ENCODE results near the gene PARN.
"Not testable (repeated sequence)": the region's sequence is repeated elsewhere in the genome, so short reads cannot be mapped to it uniquely, and the experiment has no call there.

Gene PARN

GRCh38 chr16:14630620-14631330, 715 bp upstream of the PARN start:
- not testable (repeated sequence) for DNase-seq

GRCh38 chr16:14629612-14629918, 495 bp downstream of the PARN start:
- DNase-seq = no peak

- peak in 1 of 5 donors; percentile 6 for DNase-seq
Measured at GRCh38 chr16:14628806-14629611, 1.1 kb downstream of the PARN start.

GRCh38 chr16:14627078-14627477, 3.0 kb downstream of the PARN start:
- no peak for DNase-seq

- DNase-seq = no peak
Measured at GRCh38 chr16:14618566-14618965, 11.5 kb downstream of the PARN start.

- DNase-seq = no peak
Measured at GRCh38 chr16:14616280-14616679, 13.8 kb downstream of the PARN start.

- DNase-seq = no peak
Measured at GRCh38 chr16:14613991-14614390, 16.1 kb downstream of the PARN start.

GRCh38 chr16:14611660-14612059, 18.4 kb downstream of the PARN start:
- DNase-seq = no peak

GRCh38 chr16:14609716-14610115, 20.3 kb downstream of the PARN start:
- DNase-seq = no peak

GRCh38 chr16:14608604-14609003, 21.5 kb downstream of the PARN start:
- no peak for DNase-seq

GRCh38 chr16:14608111-14608566, 21.9 kb downstream of the PARN start:
- DNase-seq = no peak

GRCh38 chr16:14606102-14606501, 24.0 kb downstream of the PARN start:
- no peak for DNase-seq

- no peak for DNase-seq
Measured at GRCh38 chr16:14602443-14602963, 27.6 kb downstream of the PARN start.

- DNase-seq = no peak
Measured at GRCh38 chr16:14600164-14600563, 29.9 kb downstream of the PARN start.

GRCh38 chr16:14586637-14587305, 43.3 kb downstream of the PARN start:
- no peak for DNase-seq

GRCh38 chr16:14585287-14585686, 44.8 kb downstream of the PARN start:
- DNase-seq = no peak

- DNase-seq = not testable (repeated sequence)
Measured at GRCh38 chr16:14580926-14581325, 49.1 kb downstream of the PARN start.

GRCh38 chr16:14579266-14579665, 50.8 kb downstream of the PARN start:
- no peak for DNase-seq

- no peak for DNase-seq
Measured at GRCh38 chr16:14576532-14576931, 53.5 kb downstream of the PARN start.

GRCh38 chr16:14576069-14576468, 54.0 kb downstream of the PARN start:
- no peak for DNase-seq

- DNase-seq = not testable (repeated sequence)
Measured at GRCh38 chr16:14574698-14575415, 55.2 kb downstream of the PARN start.

GRCh38 chr16:14572535-14572934, 57.5 kb downstream of the PARN start:
- no peak for DNase-seq

- no peak for DNase-seq
Measured at GRCh38 chr16:14569213-14569612, 60.8 kb downstream of the PARN start.
